ENCODE measurements around the gene ESPL1. TPM values are rescaled to one million over a fixed set of nuclear protein-coding genes. Genes with fewer than 3 reads are reported as not detected.

The ESPL1 gene
- total RNA-seq, 1 experiment from 2014 or later: 61.4 TPM

GRCh38 chr12:53299454-53300180 lies 31.5 kb downstream of the ESPL1 start, which contains the start of gene MYG1 (continued):
- TF ChIP-seq SOX15 (CRISPR knock-in tag; IDR thresholded peaks at IDR 0.05): no peak
- no peak for TF ChIP-seq STAT6 (CRISPR knock-in tag; conservative IDR thresholded peaks at IDR 0.05; ENCODE audit: low read depth)
- peak; percentile 72 for TF ChIP-seq MYBL2 (CRISPR knock-in tag; IDR thresholded peaks at IDR 0.05)
- TF ChIP-seq FOXK1 (CRISPR knock-in tag; IDR thresholded peaks at IDR 0.05): peak; percentile 92
- peak; percentile 40; the same call in 1 of the 2 replicates for TF ChIP-seq CBFB (CRISPR knock-in tag; IDR thresholded peaks at IDR 0.05; ENCODE audit: low read depth)
- no peak for TF ChIP-seq CDX4 (CRISPR knock-in tag; IDR thresholded peaks at IDR 0.05; ENCODE audit: borderline replicate concordance)
- TF ChIP-seq ZNF423 (CRISPR knock-in tag; IDR thresholded peaks at IDR 0.05): no peak
- no peak for TF ChIP-seq ZNF263 (CRISPR knock-in tag; IDR thresholded peaks at IDR 0.05; ENCODE audit: low read depth)
- peak; percentile 79; the same call in 1 of the 2 replicates for TF ChIP-seq ZNF232 (CRISPR knock-in tag; IDR thresholded peaks at IDR 0.05)
- TF ChIP-seq ATF2 (CRISPR knock-in tag; IDR thresholded peaks at IDR 0.05; ENCODE audit: borderline replicate concordance, low read depth): no peak; the same call in 1 of the 2 replicates
- no peak for TF ChIP-seq ZNF396 (CRISPR knock-in tag; IDR thresholded peaks at IDR 0.05; ENCODE audit: borderline replicate concordance)
- TF ChIP-seq E2F1 (CRISPR knock-in tag; IDR thresholded peaks at IDR 0.05): no peak
- 0 out of 2 replicates have a peak, but pooled peaks have one; percentile 34 for TF ChIP-seq NR3C1 (CRISPR knock-in tag; conservative IDR thresholded peaks at IDR 0.05; ENCODE audit: low read depth)
- no peak for TF ChIP-seq JAZF1 (CRISPR knock-in tag; IDR thresholded peaks at IDR 0.05)
- peak; percentile 64; the same call in 1 of the 2 replicates for TF ChIP-seq FOXP4 (CRISPR knock-in tag; IDR thresholded peaks at IDR 0.05)
- no peak for TF ChIP-seq AR (CRISPR knock-in tag; IDR thresholded peaks at IDR 0.05)
- TF ChIP-seq ZNF512 (CRISPR knock-in tag; IDR thresholded peaks at IDR 0.05; ENCODE audit: borderline replicate concordance): no peak
- 0 out of 2 replicates have a peak, but pooled peaks have one; percentile 28 for TF ChIP-seq IRF2 (CRISPR knock-in tag; IDR thresholded peaks at IDR 0.05; ENCODE audit: borderline replicate concordance, low read depth)
- TF ChIP-seq OVOL2 (CRISPR knock-in tag; IDR thresholded peaks at IDR 0.05; ENCODE audit: borderline replicate concordance): no peak

Data from WTC11 (cell line).